CD4-positive, alpha-beta T cell (primary cell): ENCODE data around the gene RETREG1. TPM values are rescaled to one million over a fixed set of nuclear protein-coding genes. Genes with fewer than 3 reads are reported as not detected.
"Not testable (repeated sequence)": the region's sequence is repeated elsewhere in the genome, so short reads cannot be mapped to it uniquely, and the experiment has no call there.

Experiments
- ATAC-seq: fragments of 200-7000 bp; cut with Tn5 transposase; one replicate; pipeline ENCODE4 v1.10.0; 2022; ENCODE audit warnings: mild to moderate bottlenecking; ENCODE audit not compliant: poor library complexity
- CTCF ChIA-PET: fragments of 350-600 bp; sonication (Branson Sonifier 250); formaldehyde crosslinking; loops from one replicate; lab custom pipeline; 2021; ENCODE audit warnings: antibody characterized with exemption, inconsistent platforms; lab: Charles Lee
- POLR2A ChIA-PET: fragments of 350-600 bp; sonication (Branson Sonifier 250); formaldehyde crosslinking; loops from one replicate; lab custom pipeline; 2021; ENCODE audit warnings: antibody characterized with exemption, inconsistent platforms; lab: Charles Lee
- DNase-seq, 14 experiments: peaks; one replicate each; pipeline ENCODE4 v3.0.0-alpha.2; 2013 to 2020; ENCODE audit warnings: mixed read lengths in 2 of 14
- H3K27ac ChIP-seq, 2 donors: one replicate each; pipeline versions ENCODE4 v1.5.1 to v1.7.0; 2013; ENCODE audit warnings: low read length in 2 of 2, low read depth in 1 of 2, mild to moderate bottlenecking in 1 of 2
- H3K27me3 ChIP-seq, 2 experiments: 1 replicate in 1 of 2; 2 replicates in 1 of 2; pipeline versions ENCODE4 v1.6.1 to v1.7.0; 2013; ENCODE audit warnings: low read length in 2 of 2, control low read depth in 1 of 2, mild to moderate bottlenecking in 1 of 2, moderate library complexity in 1 of 2; ENCODE audit not compliant: insufficient read depth in 2 of 2, control insufficient read depth in 1 of 2
- H3K36me3 ChIP-seq: one replicate; pipeline ENCODE4 v1.6.1; 2013; ENCODE audit warnings: low read length, control low read depth; ENCODE audit not compliant: insufficient read depth
- H3K4me1 ChIP-seq: one replicate; pipeline ENCODE4 v1.6.1; 2013; ENCODE audit warnings: low read length, control low read depth; ENCODE audit not compliant: insufficient read depth
- H3K4me3 ChIP-seq: one replicate; pipeline ENCODE4 v1.5.1; 2013; ENCODE audit warnings: mild to moderate bottlenecking, low read length, moderate library complexity
- H3K9me3 ChIP-seq, 2 experiments: 1 replicate in 1 of 2; 2 replicates in 1 of 2; pipeline versions ENCODE4 v1.6.1 to v1.7.0; 2013; ENCODE audit warnings: low read length in 2 of 2, mild to moderate bottlenecking in 2 of 2, control low read depth in 1 of 2, moderate library complexity in 1 of 2; ENCODE audit not compliant: control insufficient read depth in 1 of 2, insufficient read depth in 1 of 2
- H3K27ac Mint-ChIP-seq: one replicate; pipeline ENCODE4 v1.8.0; 2020; ENCODE audit warnings: mixed read lengths
- H3K27me3 Mint-ChIP-seq: one replicate; pipeline ENCODE4 v1.8.0; 2021; ENCODE audit warnings: mixed read lengths
- H3K36me3 Mint-ChIP-seq: one replicate; pipeline ENCODE4 v1.8.0; 2021; ENCODE audit warnings: low read depth, mixed read lengths
- H3K4me1 Mint-ChIP-seq: one replicate; pipeline ENCODE4 v1.8.0; 2021; ENCODE audit warnings: low read depth, mixed read lengths
- H3K4me3 Mint-ChIP-seq: one replicate; pipeline ENCODE4 v1.8.0; 2020; ENCODE audit warnings: mild to moderate bottlenecking, mixed read lengths
- H3K9me3 Mint-ChIP-seq: one replicate; pipeline ENCODE4 v1.8.0; 2020; ENCODE audit warnings: mixed read lengths
- intact Hi-C, 2 experiments: fragments of 100-400 bp; cut with DNase I in 1 of 2; cut with micrococcal nuclease in 1 of 2; formaldehyde crosslinking; loops; one replicate each; pipeline versions ENCODE4 v1.15.1 to v1.9.0; 2023 to 2025; cut with DNase I, micrococcal nuclease
- total RNA-seq, 174 experiments: library from RNA in 2 of 174; stranded (reverse) in 2 of 174; gene quantifications; one replicate each; pipeline ENCODE4 v1.2.3 and lab custom pipeline; 2021 to 2026
- TF ChIP-seq, protein P1 (sequence below): fragments of 200-600 bp; IDR thresholded peaks from one replicate; pipeline ENCODE4 v1.8.0; 2022; ENCODE audit warnings: antibody characterized with exemption, mild to moderate bottlenecking

RETREG1 gene
- total RNA-seq, 2 experiments from 2014 or later, result 68.9 to 69.7 TPM

DNA sequence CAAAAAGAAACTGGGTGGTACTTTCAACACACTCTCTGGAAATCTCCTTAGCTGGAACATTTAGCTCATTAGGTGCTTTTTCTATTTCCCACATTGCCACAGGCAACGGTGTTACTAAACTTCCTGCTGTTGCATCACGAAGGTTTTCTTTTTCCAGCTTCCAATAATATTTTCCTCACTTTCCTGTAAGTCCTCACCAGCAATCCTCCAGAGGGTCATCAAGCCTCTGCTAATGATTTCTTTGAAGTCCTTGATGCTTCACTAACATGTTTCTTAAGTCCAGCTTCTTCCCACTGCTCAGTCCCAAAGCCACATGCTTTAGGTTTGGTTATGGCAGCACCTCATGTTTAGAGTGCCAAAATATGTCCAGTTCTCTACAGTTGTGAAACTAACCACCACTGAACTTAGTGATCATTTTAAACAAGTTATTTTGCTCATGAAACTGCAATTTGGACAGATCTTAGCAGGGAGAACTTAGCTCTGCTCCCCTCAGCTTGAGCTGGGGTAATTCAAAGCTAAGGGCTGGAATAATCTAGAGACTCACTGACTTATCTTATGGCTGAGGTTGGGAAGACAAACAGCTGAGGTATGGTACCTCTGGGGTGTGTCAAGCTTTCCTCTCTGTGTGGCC is 39.9 kb upstream of the RETREG1 start:
- H3K4me3 Mint-ChIP-seq, result no peak overlapping the region
- no peak overlapping the region for H3K27ac Mint-ChIP-seq
- no peaks in the 10 kb centered on the region for H3K4me1 Mint-ChIP-seq
- Histone ChIP-seq H3K27ac (no peak overlapping the region), H3K4me3 (no peak overlapping the region), H3K36me3 (no peaks in the 10 kb centered on the region), H3K27me3 (no peaks in the 10 kb centered on the region), H3K9me3 (peaks cover 0 to 4% of the 10 kb centered on the region in 2 experiments), H3K4me1 (no peaks in the 10 kb centered on the region)
- no peaks in the 10 kb centered on the region for H3K9me3 Mint-ChIP-seq
- DNase-seq, result no peak
- ATAC-seq, result no peak
- H3K36me3 Mint-ChIP-seq, result no peaks in the 10 kb centered on the region
- intact Hi-C loops, result no loop called here
- TF ChIP-seq, protein P1, sequence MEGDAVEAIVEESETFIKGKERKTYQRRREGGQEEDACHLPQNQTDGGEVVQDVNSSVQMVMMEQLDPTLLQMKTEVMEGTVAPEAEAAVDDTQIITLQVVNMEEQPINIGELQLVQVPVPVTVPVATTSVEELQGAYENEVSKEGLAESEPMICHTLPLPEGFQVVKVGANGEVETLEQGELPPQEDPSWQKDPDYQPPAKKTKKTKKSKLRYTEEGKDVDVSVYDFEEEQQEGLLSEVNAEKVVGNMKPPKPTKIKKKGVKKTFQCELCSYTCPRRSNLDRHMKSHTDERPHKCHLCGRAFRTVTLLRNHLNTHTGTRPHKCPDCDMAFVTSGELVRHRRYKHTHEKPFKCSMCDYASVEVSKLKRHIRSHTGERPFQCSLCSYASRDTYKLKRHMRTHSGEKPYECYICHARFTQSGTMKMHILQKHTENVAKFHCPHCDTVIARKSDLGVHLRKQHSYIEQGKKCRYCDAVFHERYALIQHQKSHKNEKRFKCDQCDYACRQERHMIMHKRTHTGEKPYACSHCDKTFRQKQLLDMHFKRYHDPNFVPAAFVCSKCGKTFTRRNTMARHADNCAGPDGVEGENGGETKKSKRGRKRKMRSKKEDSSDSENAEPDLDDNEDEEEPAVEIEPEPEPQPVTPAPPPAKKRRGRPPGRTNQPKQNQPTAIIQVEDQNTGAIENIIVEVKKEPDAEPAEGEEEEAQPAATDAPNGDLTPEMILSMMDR, result no peak
- CTCF ChIA-PET, result no interaction called here
- POLR2A ChIA-PET, result interaction anchor here (1.2 to 1.4 kb wide), 2 partner anchors 10 to 39 kb away, joined by 3 to 4 read pairs; no protein-coding TSS in a partner anchor
- no peaks in the 10 kb centered on the region for H3K27me3 Mint-ChIP-seq

DNA sequence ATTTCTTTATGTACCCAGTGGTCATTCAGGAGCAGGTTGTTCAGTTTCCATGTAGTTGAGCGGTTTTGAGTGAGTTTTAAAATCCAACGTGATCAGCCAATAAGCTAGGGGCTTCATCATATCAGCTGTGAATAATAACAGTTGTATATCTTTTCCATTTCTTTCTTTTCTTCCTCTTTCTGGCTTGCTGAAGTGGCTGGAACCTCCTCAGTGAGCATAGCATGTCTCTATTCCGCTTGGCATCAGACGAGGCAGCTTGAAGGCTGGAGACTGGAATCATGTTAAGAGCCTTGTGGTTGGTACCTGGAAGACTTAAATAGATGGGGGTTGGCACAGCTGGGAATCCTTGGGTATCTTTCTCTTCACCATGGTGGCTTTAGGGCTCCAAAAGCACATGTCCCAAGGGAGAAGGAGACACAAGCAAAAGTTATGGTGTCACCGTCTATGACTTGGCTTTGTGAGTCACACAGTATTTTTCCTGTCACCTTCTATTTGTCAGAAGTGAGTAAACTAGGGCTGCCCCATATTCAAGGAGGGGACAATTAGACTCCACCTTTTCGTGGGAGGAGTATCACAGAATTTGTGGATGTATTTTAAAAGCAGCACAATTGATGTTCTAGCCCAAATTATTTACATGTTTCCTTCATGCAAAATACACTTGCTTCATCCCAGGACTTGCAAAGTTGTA is 38.0 kb upstream of the RETREG1 start:
- Mint-ChIP-seq H3K27me3 (no peaks in the 10 kb centered on the region), H3K4me1 (no peaks in the 10 kb centered on the region), H3K27ac (no peak overlapping the region), H3K9me3 (peaks cover 1% of the 10 kb centered on the region), H3K36me3 (peaks cover 4% of the 10 kb centered on the region), H3K4me3 (no peak overlapping the region)
- DNase-seq, result no peak
- ChIA-PET POLR2A (no interaction called here), CTCF (no interaction called here)
- H3K27ac ChIP-seq, result no peak overlapping the region
- H3K4me3 ChIP-seq, result no peak overlapping the region
- TF ChIP-seq, protein P1, result no peak
- no peak for ATAC-seq
- H3K36me3 ChIP-seq, result no peaks in the 10 kb centered on the region
- H3K27me3 ChIP-seq, result no peaks in the 10 kb centered on the region
- H3K9me3 ChIP-seq, result peaks cover 0 to 4% of the 10 kb centered on the region in 2 experiments
- no peaks in the 10 kb centered on the region for H3K4me1 ChIP-seq
- intact Hi-C loops, result no loop called here

DNA sequence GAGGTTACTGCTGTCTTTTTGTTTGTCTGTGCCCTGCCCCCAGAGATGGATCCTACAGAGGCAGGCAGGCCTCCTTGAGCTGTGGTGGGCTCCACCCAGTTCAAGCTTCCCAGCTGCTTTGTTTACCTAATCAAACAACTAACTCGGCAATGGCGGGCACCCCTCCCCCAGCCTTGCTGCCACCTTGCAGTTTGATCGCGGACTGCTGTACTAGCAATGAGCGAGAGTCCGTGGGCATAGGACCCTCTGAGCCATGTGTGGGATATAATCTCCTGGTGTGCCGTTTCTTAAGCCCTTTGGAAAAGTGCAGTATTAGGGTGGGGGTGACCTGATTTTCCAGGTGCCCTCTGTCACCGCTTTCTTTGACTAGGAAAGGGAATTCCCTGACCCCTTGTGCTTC is 31.9 kb upstream of the RETREG1 start:
- ATAC-seq, H3K9me3 ChIP-seq, H3K4me3 Mint-ChIP-seq, CTCF ChIA-PET, H3K36me3 ChIP-seq, intact Hi-C loops, H3K27me3 Mint-ChIP-seq, H3K27ac Mint-ChIP-seq, H3K36me3 Mint-ChIP-seq, DNase-seq, H3K4me3 ChIP-seq, H3K27me3 ChIP-seq, H3K27ac ChIP-seq, H3K9me3 Mint-ChIP-seq: not testable (repeated sequence)
- H3K4me1 Mint-ChIP-seq, result peaks cover 10% of the 10 kb centered on the region
- POLR2A ChIA-PET, result interaction anchor here (0.9 kb wide), 1 partner anchor 18 kb away, joined by 4 read pairs; no protein-coding TSS in a partner anchor
- peaks cover 11% of the 10 kb centered on the region for H3K4me1 ChIP-seq
